ENCODE measurements around the gene PFKFB2.
A peak's percentile ranks its signal among the peaks of the same experiment; 100 is the strongest.

Gene PFKFB2

DNA sequence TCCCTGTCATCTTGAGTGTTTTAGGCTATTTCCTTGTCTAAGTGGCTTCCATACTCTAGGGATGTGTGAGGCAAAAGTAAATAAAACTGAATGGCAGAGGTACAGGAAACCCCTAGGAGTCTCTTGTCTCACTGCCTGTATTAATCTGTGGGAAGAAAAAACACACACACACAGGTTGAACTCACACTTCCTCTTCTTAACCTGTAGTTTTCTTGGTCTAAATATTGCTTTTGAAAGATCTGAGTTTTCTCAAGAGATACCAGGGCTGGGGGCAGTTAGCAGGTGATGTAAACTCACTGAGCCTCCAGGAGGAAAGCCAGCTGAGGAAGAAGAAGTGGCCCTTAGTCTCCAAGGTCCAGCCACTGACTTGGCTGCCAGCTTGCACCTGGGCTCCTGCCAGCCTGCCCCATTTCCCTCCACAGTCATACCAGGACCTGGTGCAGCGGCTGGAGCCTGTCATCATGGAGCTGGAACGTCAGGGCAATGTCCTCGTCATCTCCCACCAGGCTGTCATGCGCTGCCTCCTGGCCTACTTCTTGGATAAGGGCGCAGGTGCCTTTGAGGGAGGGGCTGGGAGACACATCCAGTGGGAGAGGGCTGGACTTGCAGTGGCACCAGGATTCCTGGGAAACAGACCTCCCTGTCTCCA is 16.9 kb downstream of the PFKFB2 start:
- no peak for DNase-seq

DNA sequence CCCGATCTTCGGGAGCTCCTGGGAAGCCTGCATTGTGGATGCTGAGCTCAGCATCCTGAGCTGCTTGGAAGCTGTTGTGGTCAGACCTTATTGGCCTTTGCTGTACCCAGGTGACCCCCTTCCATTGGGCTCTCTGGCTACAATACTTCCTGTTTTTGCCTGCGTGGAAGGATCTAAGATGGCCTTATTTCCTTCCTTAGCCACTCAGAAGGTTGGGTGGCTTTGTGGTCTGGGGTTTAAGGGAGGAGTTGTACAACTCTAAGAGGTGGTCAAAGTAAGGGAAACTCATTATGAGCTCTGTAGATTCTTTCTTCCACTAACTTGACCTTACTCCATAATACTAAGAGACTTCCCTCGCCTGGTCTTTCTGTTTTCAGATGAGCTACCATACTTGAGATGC is 17.7 kb downstream of the PFKFB2 start:
- no peak for DNase-seq

DNA sequence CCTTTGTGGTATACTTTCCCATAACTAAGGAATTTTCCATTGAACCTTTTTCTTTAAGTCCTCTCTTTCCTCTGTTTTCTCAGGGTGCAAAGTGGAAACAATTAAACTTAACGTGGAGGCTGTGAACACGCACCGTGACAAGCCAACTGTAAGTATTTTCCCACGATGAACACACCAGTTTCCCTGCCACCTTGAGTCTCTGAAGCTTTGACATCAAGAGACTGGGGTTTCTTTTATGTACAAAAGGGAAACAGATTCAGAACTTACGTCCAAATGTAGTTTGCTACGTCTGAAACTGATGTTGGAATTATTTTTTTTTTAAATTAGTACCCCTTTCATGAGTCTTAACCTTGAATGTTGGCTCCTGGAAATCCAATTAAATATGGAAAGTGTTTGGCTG is 18.4 kb downstream of the PFKFB2 start:
- no peak for DNase-seq

DNA sequence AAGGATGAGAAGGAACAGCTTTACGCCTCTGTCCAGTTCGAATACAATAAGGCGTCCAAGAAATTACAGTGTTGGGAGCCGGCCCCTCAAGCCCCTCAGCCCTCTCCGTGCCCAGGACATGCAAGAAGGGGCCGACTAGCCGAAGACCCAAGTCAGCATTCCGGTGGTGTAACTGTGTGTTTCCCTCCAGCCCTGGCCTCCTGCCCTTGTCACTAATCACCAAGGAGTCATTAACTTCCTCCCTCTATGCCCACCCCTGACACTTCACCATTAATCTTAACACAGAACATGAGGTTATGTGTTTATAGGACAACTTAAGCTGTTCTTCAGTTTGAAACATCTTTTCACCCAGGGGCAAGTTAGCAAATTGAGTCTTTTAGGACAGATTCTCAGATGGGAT is 19.2 kb downstream of the PFKFB2 start:
- DNase-seq: no peak

DNA sequence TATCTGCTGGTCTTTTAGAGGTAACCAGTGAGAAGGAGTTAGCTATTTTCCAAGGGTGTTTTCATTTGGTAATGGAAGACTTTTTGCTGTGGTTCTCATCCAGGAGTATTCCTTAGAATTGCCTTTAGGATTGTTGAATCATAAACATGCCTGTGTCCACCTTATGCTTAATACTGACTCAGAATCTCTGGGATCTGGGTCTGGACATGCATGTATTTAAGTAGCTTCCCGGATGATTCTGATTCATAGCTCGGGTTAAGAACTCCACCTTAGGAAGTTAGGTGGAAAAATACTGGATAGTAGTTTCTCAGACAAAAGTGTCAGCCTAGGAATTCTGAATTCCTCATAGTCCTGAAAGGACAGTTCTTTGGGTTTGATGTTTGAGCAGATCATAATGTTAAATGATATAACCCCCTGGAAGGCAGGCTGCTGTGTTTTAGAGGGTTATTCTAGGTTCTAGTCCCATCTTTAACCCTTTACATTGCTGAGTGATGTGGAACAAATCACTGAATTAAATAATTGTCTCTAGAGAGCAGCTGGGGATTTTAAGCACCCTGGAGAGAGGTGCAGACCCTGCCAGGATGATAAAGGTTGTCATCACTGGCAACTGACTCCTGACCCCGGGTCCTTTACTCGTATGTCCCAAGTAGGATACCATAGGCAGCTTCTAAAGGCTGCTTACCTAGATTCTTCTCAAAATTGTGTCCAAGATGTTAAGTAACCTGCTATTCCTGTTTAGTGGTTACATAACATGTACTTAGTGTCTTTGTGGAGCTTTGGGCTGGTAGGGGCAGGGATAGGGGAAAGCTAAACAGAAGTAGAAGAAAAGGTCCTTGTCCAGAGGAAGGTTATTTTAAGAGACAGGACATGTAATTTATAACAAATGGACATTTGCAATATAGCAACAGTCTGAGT is 21.1 kb downstream of the PFKFB2 start:
- DNase-seq: no peak

DNA sequence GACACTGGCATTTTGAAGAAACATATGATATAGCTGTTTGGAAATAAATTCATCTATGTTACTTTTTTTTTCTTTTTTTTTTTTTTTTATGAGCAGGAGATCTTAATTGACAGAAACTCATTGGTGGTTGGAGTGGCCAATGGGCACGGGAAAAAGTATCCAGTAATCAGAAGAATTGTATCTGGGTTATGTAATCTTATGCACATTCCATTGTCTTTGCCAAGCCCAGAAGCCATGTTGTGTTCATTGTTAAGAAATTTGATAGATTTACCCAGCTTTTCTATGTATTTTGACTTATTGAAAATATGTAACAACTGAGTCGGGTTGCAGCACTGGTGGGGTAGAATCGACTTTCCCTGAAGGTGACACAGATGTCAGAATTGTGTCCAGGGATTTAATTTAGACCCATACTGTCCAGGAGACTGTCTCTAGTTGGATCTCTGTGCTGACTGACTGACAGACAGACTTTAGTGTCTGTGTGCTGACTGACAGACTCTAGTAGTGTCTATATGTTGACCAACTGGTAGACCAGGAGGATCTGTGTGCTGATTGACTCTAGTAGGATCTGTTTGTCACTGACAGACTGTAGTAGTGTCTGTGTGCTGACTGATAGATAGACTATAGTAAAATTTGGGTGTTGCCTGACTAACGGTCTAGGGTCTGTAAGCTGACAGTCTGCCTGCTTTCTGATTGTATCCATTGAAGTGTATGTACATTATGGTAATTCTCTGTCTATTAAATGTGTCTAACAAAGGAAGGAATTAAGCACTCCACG is 23.3 kb downstream of the PFKFB2 start:
- no peak for DNase-seq

DNA sequence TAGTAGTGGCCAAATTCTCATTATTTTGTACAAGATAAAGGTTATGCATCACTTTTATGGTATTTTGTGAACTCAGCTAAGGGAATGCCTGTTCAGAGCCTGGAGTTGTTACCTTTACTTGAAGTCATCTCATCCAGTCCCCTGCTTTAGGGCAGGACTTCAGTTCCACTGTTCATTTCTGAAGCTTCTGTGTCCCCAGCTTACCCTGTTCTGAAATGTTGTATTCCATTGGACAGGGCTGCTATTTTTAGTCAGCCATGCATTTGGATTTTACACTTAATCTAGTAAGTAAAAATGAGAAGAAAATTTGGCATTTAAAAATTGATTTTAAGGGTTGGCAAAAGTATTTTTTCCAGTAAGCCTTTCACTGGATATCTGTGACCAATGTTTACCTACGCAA is 23.9 kb downstream of the PFKFB2 start:
- DNase-seq: no peak

DNA sequence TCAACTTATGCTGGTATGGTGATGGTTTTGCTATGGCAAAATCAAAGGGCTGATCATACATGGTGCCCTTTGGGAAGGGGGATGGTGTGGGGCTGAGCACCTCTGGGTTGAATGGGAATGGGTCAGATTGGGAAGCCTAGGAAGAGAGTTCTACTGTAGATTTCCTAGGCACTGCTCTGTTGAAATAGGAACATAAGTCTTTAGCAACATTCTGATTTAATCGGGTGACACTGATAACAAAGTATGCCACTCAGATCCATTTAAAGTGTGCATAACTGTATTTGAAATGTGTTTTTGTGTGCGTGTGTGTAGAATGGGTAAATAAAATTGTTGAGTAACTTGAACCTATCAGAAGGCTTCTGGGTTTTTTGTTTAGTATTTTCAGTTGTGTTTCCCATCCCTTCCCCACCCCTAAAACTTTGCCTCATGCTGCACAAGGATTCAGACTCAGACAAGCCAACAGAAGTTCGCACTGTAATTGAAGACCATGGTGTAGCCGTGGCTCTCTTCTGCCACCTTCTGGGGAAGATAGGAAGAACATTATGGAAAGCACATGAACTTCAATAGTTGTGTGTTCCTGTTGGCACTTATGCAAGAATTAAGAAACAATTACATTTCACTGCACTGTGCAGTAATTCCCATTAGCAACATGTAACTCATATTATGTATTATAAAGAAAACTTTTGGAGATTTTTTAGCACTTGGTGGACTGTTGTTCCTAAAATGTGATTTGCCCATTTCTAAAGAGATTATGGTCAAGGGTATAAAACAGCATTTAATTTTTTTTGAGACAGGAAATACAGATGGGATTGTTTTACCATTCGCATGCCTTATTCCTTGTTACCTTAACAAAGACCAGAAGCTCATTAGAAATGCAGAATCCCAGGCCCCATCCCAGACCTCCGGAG is 24.6 kb downstream of the PFKFB2 start:
- DNase-seq: peak; percentile 77

DNA sequence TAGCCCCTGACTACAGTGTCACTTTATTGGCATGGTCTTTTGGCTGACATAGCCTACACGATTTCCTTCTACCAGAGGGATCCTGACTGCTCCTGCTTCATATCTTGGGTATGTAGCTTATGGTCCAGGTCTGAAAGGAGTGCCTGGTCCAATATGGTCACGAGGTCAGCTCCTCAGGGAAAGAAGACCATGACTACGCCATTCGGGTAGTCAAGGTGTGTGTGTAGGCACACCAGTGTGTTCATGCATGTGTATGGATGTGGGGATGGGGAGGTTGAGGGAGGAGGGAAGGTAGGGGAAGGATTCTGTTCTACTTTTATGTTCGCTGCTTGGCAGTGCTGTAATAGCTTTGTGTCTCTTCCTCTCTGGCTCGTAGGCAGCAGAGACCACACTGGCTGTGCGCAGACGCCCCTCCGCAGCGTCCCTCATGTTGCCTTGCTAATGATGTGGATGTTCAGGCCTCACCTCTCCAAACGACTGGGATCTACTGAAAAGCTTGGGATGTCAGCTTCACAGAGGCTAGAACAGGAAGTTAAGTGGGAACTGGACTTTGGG is 25.6 kb downstream of the PFKFB2 start:
- no peak for DNase-seq

DNA sequence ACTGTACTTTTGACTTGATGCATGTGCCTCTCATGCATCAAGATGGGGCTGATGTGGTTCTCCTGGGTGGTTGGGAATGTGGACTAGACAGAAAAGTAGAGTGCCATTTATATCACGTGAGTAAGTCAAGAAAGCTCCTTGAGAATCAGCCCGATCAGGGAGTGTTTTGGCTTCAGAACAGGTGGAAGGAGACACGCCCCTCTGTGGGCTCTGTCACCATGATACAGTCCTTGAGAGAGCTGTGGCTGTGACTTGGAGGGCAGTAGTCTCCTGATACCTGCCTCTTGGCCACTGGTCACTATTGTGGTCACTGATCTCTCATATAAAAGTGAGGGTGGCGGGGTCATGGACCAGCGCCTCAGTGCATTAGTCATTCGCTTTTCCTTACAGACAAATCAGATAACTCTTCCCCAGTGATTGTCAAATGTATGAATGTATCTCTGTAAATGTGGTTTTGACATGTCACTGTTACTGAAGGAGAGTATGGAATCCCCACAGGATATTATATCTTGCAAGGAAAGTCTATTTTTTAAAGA is 26.7 kb downstream of the PFKFB2 start:
- DNase-seq: no peak

DNA sequence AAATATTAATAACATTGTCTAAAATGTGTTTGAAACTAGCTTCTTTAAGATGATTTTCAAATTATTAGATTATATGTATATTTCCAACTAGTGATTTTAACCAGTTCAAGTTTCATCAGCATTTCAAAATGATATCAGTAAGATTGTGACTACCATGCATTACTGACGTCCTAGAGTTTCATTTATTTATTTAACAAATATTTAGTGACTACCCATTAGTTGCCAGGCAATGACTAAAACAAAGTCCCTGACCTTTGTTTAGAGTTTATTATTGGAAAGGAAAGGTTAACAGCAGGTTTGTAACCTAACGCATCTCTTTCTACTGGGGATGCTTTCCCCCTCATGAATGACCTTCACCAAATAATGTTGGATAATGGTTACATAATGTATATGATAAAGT is 28.0 kb downstream of the PFKFB2 start:
- DNase-seq: no peak

DNA sequence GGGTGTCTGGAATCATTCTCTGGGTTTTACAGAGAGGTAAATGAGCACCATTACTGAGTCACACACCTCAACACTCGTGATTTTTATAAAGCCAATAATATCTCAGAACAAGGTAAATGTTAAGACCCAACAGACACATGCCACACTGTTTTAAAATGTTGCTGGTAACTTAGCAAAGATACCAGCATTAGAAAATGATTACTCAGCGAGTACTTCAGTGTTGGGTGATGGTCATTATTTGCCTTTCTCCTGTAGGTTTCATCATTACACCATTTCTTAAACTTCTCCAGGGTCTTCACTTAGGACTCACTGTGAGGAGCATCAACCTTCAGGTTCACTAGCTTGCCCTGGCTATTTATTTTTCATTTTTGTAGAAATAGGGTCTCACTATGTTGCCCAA is 28.7 kb downstream of the PFKFB2 start:
- no peak for DNase-seq

DNA sequence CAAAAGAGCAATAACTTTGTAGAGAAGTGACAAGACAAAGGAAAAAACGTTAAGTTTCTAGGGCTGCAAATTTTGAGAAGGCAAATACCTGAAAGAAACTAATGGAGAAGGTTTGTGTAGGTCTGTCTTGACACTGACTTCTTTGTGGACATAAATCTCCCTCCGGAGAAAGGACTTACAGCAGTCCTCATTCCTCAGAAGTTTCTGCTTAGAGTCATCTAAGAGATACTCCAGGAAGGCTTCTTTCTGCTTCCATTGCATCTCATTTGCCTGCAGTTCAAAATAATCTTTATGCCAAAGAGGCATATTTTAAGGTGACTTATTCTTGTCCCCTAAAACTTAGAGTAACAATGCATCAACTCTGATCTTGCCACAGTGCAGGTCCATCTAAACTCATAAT is 31.2 kb downstream of the PFKFB2 start:
- no peak for DNase-seq

DNA sequence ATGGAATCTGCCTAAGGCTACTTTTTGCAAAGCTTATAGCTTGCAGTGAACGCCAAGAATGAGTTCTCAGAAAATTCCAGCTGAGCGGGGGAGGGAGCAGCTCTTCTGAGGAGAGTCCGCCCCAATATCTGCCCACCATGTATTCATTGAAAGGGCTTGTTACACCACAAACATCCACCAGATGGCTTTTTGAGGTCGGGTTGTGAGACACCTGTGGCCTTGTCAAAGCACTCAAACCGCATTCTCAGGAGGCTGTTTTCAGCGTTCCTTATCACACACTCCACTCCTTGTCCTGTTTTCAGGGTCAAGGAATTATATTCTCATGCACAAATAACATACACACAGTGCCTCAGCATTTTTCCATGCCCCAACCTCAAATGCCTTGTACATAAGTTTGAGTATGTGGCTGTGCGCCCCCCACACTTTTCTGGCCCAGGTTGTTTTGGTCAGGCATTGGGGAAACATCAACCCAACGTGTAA is 31.7 kb downstream of the PFKFB2 start:
- DNase-seq: peak; percentile 38

DNA sequence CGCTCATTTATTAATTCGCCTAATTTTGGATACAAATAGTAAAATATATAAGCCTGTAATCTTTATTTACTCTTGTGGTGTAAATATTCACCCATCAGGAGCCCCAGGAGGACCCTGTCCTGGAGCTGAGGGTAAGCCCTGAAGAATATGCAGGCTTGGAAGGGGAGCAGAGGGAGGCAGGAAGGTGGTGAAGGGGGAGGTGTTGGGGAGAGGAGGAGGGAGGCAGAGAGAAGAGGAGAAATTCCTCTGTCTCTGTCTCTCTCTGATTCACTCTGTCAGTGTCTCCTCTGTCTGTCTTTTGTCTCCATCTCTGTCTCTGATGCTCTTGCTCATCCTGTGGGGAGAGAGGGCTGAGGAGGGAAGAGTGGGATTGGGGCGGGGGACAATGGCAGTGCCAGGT is 32.8 kb downstream of the PFKFB2 start:
- DNase-seq: no peak

DNA sequence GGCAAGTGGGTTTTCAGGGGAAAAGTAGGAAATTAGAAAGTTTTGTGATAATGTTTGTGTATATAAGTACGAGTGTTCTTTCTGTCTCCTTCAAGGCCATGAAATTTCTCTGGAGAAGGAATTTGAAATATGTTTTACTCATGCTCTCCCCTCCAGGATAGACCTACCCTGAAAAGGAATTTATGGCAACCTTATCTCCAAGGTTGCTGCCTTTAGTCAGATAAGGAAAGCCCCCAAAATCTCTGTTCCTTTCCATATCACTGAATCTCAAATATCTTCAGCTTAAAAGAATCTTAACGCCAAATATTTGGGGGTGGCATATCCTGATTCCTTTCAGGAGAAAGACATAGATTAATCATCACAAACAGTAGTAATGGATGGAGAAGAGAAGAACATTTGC is 35.1 kb downstream of the PFKFB2 start:
- DNase-seq: no peak

DNA sequence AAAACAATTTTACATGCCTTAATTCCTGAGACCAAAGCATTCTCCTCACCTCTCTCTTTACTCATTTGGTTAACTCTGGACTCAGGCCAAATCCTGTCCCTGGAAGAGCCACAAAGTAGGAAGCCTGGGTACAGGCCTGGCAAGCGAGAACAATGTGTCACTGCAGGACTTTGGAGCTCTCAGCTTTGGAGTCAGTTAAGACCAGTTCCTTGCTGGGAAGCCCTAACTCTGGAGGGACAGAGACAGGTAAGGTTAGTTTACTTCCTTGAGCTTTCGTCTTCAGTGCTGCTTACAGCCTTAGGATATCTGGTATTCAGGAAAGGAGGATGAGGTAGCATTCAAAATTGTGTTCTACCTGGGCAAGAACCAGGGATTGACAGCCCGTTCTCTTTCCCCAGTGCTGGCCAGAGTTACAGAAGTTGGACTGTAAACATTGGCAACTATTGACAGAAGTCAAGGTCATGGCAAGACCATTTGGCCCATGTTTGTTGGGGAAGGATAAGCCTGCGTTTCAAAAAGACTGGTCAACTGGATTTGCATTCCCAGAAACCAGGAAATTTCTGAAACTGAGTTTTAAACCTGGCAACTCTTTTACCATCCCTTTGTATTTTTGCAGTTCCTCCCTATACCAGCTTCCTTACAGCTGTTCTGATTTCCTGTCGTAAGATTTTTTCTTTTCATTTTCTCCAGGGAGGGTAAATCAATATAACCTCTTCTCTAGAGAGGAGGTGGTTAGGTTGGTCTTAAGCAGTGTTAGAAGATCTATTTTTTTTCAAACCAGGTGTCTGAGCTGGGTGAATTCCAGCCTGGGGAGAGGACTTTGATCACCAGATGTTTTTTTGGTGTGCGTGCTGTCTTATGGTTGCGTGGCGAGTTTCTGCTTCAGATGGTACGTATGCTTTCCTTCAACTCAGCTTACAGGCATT is 35.9 kb downstream of the PFKFB2 start, which contains the start of gene C4BPB:
Gene C4BPB (plus strand): TSS at position 160 of the 926 bp plus-strand sequence. CDS start 672 bp downstream, at position 832.
- DNase-seq: no peak

DNA sequence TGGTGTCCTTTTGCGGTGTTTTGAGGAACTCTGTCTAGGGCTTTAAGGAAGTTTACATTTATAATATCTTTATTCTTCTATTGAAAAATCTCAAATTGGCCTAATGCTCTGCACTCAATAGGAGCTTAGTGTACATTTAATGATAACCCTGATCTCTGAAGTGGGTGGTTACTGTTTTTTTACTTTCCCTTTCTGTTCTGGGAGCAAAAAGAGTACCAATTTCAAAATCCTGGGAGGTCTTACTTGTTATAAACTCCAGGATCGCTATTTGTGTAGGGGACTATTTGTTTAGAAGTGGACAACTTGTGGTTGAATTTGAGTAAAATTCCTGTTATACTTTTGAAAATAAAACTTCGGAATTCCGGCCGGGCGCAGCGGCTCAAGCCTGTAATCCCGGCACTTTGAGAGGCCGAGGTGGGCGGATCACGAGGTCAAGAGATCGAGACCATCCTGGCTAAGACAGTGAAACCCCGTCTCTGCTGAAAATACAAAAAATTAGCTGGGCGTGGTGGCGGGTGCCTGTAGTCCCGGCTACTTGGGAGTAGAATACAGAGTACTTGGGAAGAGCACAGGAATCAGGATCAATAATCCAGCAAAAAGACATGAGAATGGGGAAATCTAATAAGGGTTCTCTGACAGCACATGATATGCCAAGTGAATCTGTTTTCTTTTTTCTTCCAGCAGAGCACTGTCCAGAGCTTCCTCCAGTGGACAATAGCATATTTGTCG is 36.7 kb downstream of the PFKFB2 start:
- no peak for DNase-seq

DNA sequence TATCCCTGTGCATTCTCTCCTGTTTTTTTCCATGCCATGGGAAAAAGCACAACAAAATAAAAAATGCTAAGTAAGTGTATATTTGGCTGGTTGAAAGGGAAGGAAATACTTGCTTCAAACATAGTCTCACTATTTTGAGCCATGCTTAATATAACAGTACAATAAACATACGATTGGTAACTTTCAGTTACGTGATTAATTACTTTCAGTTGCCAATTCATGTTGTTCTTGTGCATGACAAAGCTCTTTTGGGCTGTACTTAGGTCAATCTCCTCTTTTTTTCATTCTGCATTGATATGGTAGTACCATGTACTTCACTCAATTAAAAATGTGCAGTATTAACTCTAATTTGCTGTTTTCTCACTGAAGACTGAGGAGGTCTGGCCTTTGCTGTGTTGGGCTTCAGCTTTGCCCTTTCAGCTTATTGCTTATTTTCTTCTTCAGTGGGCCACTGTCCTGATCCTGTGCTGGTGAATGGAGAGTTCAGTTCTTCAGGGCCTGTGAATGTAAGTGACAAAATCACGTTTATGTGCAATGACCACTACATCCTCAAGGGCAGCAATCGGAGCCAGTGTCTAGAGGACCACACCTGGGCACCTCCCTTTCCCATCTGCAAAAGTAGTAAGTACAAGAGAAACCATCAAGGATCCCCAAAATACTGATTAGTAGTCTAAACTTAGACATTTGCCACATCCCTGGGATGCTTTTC is 38.3 kb downstream of the PFKFB2 start:
- no peak for DNase-seq

Measured in NCI-H2171 treated with DMSO at 0.1 percent for 48 hours (cell line).